Kidney epithelial cell (primary cell): Measurements from ENCODE around the gene OR52L1. TPM values are rescaled to one million over a fixed set of nuclear protein-coding genes. Genes with fewer than 3 reads are reported as not detected.

Experiments used
- DNase-seq: peaks from one replicate; pipeline ENCODE4 v3.0.0-alpha.2; 2010; ENCODE audit warnings: low read depth
- H3K27me3 ChIP-seq: 2 replicates; pipeline ENCODE4 v1.6.0; 2011; ENCODE audit warnings: low read length; ENCODE audit not compliant: control insufficient read depth, insufficient read depth
- H3K36me3 ChIP-seq: 2 replicates; pipeline ENCODE4 v1.5.1; 2011; ENCODE audit warnings: low read length; ENCODE audit not compliant: control insufficient read depth, insufficient read depth
- H3K4me3 ChIP-seq: 2 replicates; pipeline ENCODE4 v1.5.1; 2011; ENCODE audit warnings: low read depth, mild to moderate bottlenecking, control low read depth, low read length
- total RNA-seq: library from RNA; depleted of rRNA; stranded (reverse); fragments of >200 nt; gene quantifications from 2 replicates; pipeline ENCODE4 v1.2.3, GENCODE V29; 2015
- TF ChIP-seq, protein P1 (sequence below): IDR thresholded peaks from 2 replicates; pipeline ENCODE4 v1.5.1; 2011; ENCODE audit warnings: mild to moderate bottlenecking, moderate library complexity, low read length, control low read depth, inconsistent platforms; ENCODE audit not compliant: insufficient read depth, poor library complexity, severe bottlenecking

Gene OR52L1
- total RNA-seq, 1 donor from 2014 or later = not detected

DNA sequence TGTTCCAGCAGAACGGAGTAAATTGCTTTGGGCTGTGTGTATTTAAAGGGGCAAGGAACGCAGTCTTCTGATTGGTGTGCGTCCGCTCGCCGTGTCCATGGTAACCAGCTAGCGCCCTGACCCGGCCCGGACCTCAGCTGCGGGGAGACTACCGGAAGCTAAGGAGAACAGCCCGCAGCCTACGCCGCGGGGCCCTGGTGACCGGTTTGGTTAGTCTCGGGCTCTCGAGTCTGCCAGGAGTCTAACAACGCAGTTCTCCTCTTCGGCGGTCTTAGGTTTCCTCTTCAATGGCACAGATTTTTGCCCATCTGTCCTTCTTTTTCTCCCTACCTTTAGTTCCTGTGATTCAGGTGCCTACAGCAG, 48.2 kb downstream of the OR52L1 start:
- Histone ChIP-seq H3K36me3 (no peaks in the 10 kb centered on the region), H3K27me3 (no peaks in the 10 kb centered on the region), H3K4me3 (no peak overlapping the region)
- TF ChIP-seq, protein P1, sequence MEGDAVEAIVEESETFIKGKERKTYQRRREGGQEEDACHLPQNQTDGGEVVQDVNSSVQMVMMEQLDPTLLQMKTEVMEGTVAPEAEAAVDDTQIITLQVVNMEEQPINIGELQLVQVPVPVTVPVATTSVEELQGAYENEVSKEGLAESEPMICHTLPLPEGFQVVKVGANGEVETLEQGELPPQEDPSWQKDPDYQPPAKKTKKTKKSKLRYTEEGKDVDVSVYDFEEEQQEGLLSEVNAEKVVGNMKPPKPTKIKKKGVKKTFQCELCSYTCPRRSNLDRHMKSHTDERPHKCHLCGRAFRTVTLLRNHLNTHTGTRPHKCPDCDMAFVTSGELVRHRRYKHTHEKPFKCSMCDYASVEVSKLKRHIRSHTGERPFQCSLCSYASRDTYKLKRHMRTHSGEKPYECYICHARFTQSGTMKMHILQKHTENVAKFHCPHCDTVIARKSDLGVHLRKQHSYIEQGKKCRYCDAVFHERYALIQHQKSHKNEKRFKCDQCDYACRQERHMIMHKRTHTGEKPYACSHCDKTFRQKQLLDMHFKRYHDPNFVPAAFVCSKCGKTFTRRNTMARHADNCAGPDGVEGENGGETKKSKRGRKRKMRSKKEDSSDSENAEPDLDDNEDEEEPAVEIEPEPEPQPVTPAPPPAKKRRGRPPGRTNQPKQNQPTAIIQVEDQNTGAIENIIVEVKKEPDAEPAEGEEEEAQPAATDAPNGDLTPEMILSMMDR = no peak
- DNase-seq = no peak

DNA sequence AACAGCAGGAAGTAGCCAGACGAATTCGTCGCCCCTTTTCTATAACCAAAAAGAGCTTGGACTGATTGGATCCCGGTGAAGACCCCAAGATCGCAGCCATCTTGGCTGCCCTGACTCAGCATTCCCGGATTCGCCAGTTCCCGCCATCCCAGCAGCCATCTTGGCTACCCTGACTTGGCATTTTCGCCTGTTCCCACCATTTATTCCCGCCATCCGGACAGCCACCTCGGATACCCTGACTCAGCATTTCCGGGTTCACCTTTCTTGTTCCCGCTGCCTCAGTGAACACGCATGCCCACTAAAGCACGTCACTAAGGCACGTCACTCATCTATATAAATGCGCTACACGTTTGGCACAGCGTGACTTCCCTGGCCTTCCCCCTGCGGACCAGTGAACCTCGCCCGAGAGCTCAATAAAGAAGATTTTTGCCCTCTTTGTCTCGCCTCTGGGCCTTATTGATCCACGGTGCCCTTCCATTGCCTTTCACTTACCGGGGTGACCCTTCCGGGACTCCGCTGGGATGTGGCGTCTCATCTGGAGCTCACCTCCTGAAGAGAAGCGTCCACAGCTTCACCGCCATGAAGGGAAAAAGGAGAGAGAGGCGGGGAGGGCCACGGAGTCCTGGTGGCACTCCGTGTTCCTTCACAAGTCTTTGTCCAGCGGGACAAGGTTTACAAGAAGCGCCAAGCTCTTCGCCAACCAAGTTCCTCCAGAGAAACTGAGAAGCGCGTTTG, 48.8 kb downstream of the OR52L1 start:
- no peak for DNase-seq
- Histone ChIP-seq H3K4me3 (no peak overlapping the region), H3K36me3 (no peaks in the 10 kb centered on the region), H3K27me3 (no peaks in the 10 kb centered on the region)
- TF ChIP-seq, protein P1 = no peak

Other genes with a start within 250 kb of the OR52L1 start
- gene OR52N4, start 232.7 kb downstream of the OR52L1 start, total RNA-seq = not detected in 2 replicates
- gene OR52N5, start 203.6 kb downstream of the OR52L1 start, total RNA-seq = not detected in 2 replicates
- not detected in 2 replicates for gene OR52N1, start 195.7 kb downstream of the OR52L1 start, total RNA-seq
- gene OR52N2, start 178.1 kb downstream of the OR52L1 start, total RNA-seq = not detected in 2 replicates
- not detected in 2 replicates for gene OR52E6, start 145.1 kb downstream of the OR52L1 start, total RNA-seq
- gene OR52E8, start 129.3 kb downstream of the OR52L1 start, total RNA-seq = not detected in 2 replicates
- not detected in 2 replicates for gene OR52E4, start 106.4 kb downstream of the OR52L1 start, total RNA-seq
- gene OR52E5, start 93.8 kb downstream of the OR52L1 start, total RNA-seq = not detected in 2 replicates
- gene OR56A3, start 44.7 kb downstream of the OR52L1 start, total RNA-seq = not detected in 2 replicates
- not detected in 2 replicates for gene OR56A5, start 18.5 kb downstream of the OR52L1 start, total RNA-seq
- gene OR56A4, start 20.0 kb upstream of the OR52L1 start, total RNA-seq = not detected in 2 replicates
- gene OR56A1, start 43.8 kb upstream of the OR52L1 start, total RNA-seq = not detected in 2 replicates
- not detected in 2 replicates for gene OR56B4, start 120.7 kb upstream of the OR52L1 start, total RNA-seq
- gene OR52B2, start 183.3 kb upstream of the OR52L1 start, total RNA-seq = not detected in 2 replicates
- gene OR52W1, start 212.2 kb upstream of the OR52L1 start, total RNA-seq = not detected in 2 replicates
- not detected in 2 replicates for gene C11orf42, start 218.6 kb upstream of the OR52L1 start, total RNA-seq
- gene FHIP1B, start 247.7 kb upstream of the OR52L1 start, total RNA-seq = 33.0 and 34.0 TPM in 2 replicates